ENCODE results near the gene MIS18BP1.

MIS18BP1 gene

GRCh38 chr14:45212231-45212630 lies 40.8 kb downstream of the MIS18BP1 start:
- no peaks in the 10 kb centered on the region; the same call in 1 of the 2 replicates for H4K20me1 ChIP-seq (ENCODE audit: control insufficient read depth, insufficient read depth, low read depth, low read length)
- H3K4me2 ChIP-seq (ENCODE audit: low read length), result no peak overlapping the region
- H3K27me3 ChIP-seq (ENCODE audit: control insufficient read depth, low read length), result no peaks in the 10 kb centered on the region
- no peaks in the 10 kb centered on the region for H3K79me2 ChIP-seq (ENCODE audit: control insufficient read depth, low read length)
- H3K27ac ChIP-seq (ENCODE audit: low read depth, low read length), result no peak overlapping the region
- no peak overlapping the region for H3K4me3 ChIP-seq (ENCODE audit: low read length)
- no peaks in the 10 kb centered on the region for H3K9me2 ChIP-seq (replicated peaks; ENCODE audit: control insufficient read depth, low read length)
- TF ChIP-seq CTCF (IDR thresholded peaks at IDR 0.05; ENCODE audit: low read depth, low read length, poor library complexity, severe bottlenecking) (no peak), EZH2phosphoT487 (IDR thresholded peaks at IDR 0.05; ENCODE audit: borderline replicate concordance, low read length) (no peak)
- H3K4me1 ChIP-seq (ENCODE audit: control insufficient read depth, low read length), result no peaks in the 10 kb centered on the region
- peaks cover 71% of the 10 kb centered on the region for H3K36me3 ChIP-seq (ENCODE audit: control insufficient read depth, low read length)
- no peaks in the 10 kb centered on the region for H3F3A ChIP-seq (ENCODE audit: control insufficient read depth, insufficient read depth)
- no peaks in the 10 kb centered on the region for H3K9me3 ChIP-seq (ENCODE audit: control insufficient read depth, insufficient read depth, low read length)

- H3K4me2 ChIP-seq (ENCODE audit: low read length), result no peak overlapping the region
Measured at GRCh38 chr14:45211295-45211694, 41.7 kb downstream of the MIS18BP1 start.

GRCh38 chr14:45210159-45210558 lies 42.8 kb downstream of the MIS18BP1 start:
- H3K27me3 ChIP-seq (ENCODE audit: control insufficient read depth, low read length), result no peaks in the 10 kb centered on the region
- peaks cover 6% of the 10 kb centered on the region for H3F3A ChIP-seq (ENCODE audit: control insufficient read depth, insufficient read depth)
- peaks cover 76% of the 10 kb centered on the region for H3K36me3 ChIP-seq (ENCODE audit: control insufficient read depth, low read length)
- no peaks in the 10 kb centered on the region for H3K9me3 ChIP-seq (ENCODE audit: control insufficient read depth, insufficient read depth, low read length)
- no peaks in the 10 kb centered on the region; the same call in 1 of the 2 replicates for H4K20me1 ChIP-seq (ENCODE audit: control insufficient read depth, insufficient read depth, low read depth, low read length)
- no peaks in the 10 kb centered on the region for H3K9me2 ChIP-seq (replicated peaks; ENCODE audit: control insufficient read depth, low read length)
- H3K4me1 ChIP-seq (ENCODE audit: control insufficient read depth, low read length), result no peaks in the 10 kb centered on the region
- no peak overlapping the region for H3K4me2 ChIP-seq (ENCODE audit: low read length)
- TF ChIP-seq CTCF (IDR thresholded peaks at IDR 0.05; ENCODE audit: low read depth, low read length, poor library complexity, severe bottlenecking), result no peak
- no peak for TF ChIP-seq EZH2phosphoT487 (IDR thresholded peaks at IDR 0.05; ENCODE audit: borderline replicate concordance, low read length)
- no peak overlapping the region for H3K27ac ChIP-seq (ENCODE audit: low read depth, low read length)
- no peaks in the 10 kb centered on the region for H3K79me2 ChIP-seq (ENCODE audit: control insufficient read depth, low read length)
- no peak overlapping the region for H3K4me3 ChIP-seq (ENCODE audit: low read length)

More at GRCh38 chr14:45211295-45211694, 41.7 kb downstream of the MIS18BP1 start:
- no peak for TF ChIP-seq CTCF (IDR thresholded peaks at IDR 0.05; ENCODE audit: low read depth, low read length, poor library complexity, severe bottlenecking)
- TF ChIP-seq EZH2phosphoT487 (IDR thresholded peaks at IDR 0.05; ENCODE audit: borderline replicate concordance, low read length), result no peak
- no peaks in the 10 kb centered on the region for H3F3A ChIP-seq (ENCODE audit: control insufficient read depth, insufficient read depth)
- no peaks in the 10 kb centered on the region for H3K4me1 ChIP-seq (ENCODE audit: control insufficient read depth, low read length)
- no peak overlapping the region for H3K4me3 ChIP-seq (ENCODE audit: low read length)
- no peaks in the 10 kb centered on the region for H3K27me3 ChIP-seq (ENCODE audit: control insufficient read depth, low read length)
- H3K9me2 ChIP-seq (replicated peaks; ENCODE audit: control insufficient read depth, low read length), result no peaks in the 10 kb centered on the region
- H3K27ac ChIP-seq (ENCODE audit: low read depth, low read length), result no peak overlapping the region
- no peaks in the 10 kb centered on the region for H3K9me3 ChIP-seq (ENCODE audit: control insufficient read depth, insufficient read depth, low read length)
- no peaks in the 10 kb centered on the region; the same call in 1 of the 2 replicates for H4K20me1 ChIP-seq (ENCODE audit: control insufficient read depth, insufficient read depth, low read depth, low read length)
- H3K36me3 ChIP-seq (ENCODE audit: control insufficient read depth, low read length), result peaks cover 71% of the 10 kb centered on the region
- H3K79me2 ChIP-seq (ENCODE audit: control insufficient read depth, low read length), result no peaks in the 10 kb centered on the region

Data from DOHH2 (cell line).